K562 (cell line): Measurements from ENCODE around the gene CHST8. TPM values are rescaled to one million over a fixed set of nuclear protein-coding genes. Genes with fewer than 3 reads are reported as not detected.
A peak's percentile ranks its signal among the peaks of the same experiment; 100 is the strongest.

Experiments
- ATAC-seq: fragments of 200-7000 bp; cut with Tn5 transposase; 3 replicates; pipeline ENCODE4 v1.9.1; 2020; ENCODE audit warnings: moderate library complexity
- BruUV-seq: library from RNA; stranded (reverse); fragments of 400-500 nt; replicated peaks from 2 replicates; lab custom pipeline; 2021; lab: Mats Ljungman, UMichigan
- CTCF ChIA-PET: fragments of 300-600 bp; formaldehyde crosslinking; extraction: SDS; loops from one replicate; lab custom pipeline; 2021; ENCODE audit warnings: low intra/inter-chr PET ratio; lab: Yijun Ruan, JAX
- POLR2A ChIA-PET: fragments of 300-600, 350-650 bp; sonication (Branson Sonifier 250); formaldehyde crosslinking; extraction: SDS; loops from one replicate; lab custom pipeline; 2021; ENCODE audit warnings: antibody characterized with exemption, inconsistent platforms; lab: Yijun Ruan, JAX
- DNase-seq, 4 experiments: peaks; one replicate each; pipeline versions ENCODE4 v3.0.0 to v3.0.0-alpha.2; 2011 to 2018; ENCODE audit warnings: low spot score in 3 of 4, mixed read lengths in 3 of 4; ENCODE audit errors: extremely low read depth in 1 of 4
- FAIRE-seq: peaks from 2 replicates; lab custom pipeline; 2011; peaks lifted over from hg19 to GRCh38; lab: Jason Lieb, UNC
- H2AFZ ChIP-seq: 2 replicates; pipeline ENCODE4 v1.6.0; 2011; ENCODE audit warnings: low read depth, low read length, control low read depth, inconsistent platforms
- H3K27ac ChIP-seq: fragments of 200-600 bp; 3 replicates; pipeline ENCODE4 v1.8.0; 2011; ENCODE audit warnings: low read depth, mild to moderate bottlenecking, control low read depth, inconsistent platforms, low read length, moderate library complexity, mixed read lengths; ENCODE audit errors: extremely low read depth
- H3K27me3 ChIP-seq, 2 experiments: fragments of 300-600 bp in 1 of 2; 2 replicates in 1 of 2; 3 replicates in 1 of 2; pipeline versions ENCODE4 v1.6.0 to v1.8.0; 2011; ENCODE audit warnings: inconsistent platforms in 2 of 2, low read length in 2 of 2, mild to moderate bottlenecking in 1 of 2, mixed read lengths in 1 of 2, moderate library complexity in 1 of 2; ENCODE audit not compliant: control insufficient read depth in 2 of 2, insufficient read depth in 2 of 2
- H3K36me3 ChIP-seq: fragments of 300-600 bp; 3 replicates; pipeline ENCODE4 v1.8.0; 2011; ENCODE audit warnings: mild to moderate bottlenecking, low read length, inconsistent platforms; ENCODE audit not compliant: control insufficient read depth, insufficient read depth
- H3K4me1 ChIP-seq, 2 experiments: fragments of 200-600 bp in 1 of 2; replicated peaks in 1 of 2; 2 replicates in 1 of 2; 3 replicates in 1 of 2; pipeline versions ENCODE4 v1.5.1 to v1.8.0; 2011; ENCODE audit warnings: inconsistent platforms in 2 of 2, low read length in 2 of 2, mild to moderate bottlenecking in 1 of 2, mixed read lengths in 1 of 2, moderate library complexity in 1 of 2; ENCODE audit not compliant: control insufficient read depth in 2 of 2, insufficient read depth in 2 of 2
- H3K4me2 ChIP-seq: 2 replicates; pipeline ENCODE4 v1.6.1; 2011; ENCODE audit warnings: low read length, control low read depth, inconsistent platforms, mixed read lengths; ENCODE audit not compliant: insufficient read depth
- H3K4me3 ChIP-seq: fragments of 200-600 bp; sonication (generic), shearing (Covaris generic); 2 replicates; pipeline ENCODE4 v1.5.1; 2016; ENCODE audit warnings: control low read depth, inconsistent platforms
- H3K79me2 ChIP-seq: fragments of 200-600 bp; 3 replicates; pipeline ENCODE4 v1.8.0; 2011; ENCODE audit warnings: low read length, inconsistent platforms; ENCODE audit not compliant: control insufficient read depth, insufficient read depth
- H3K9ac ChIP-seq, 2 experiments: 2 replicates each; pipeline versions ENCODE4 v1.6.0 to v1.6.1; 2011; ENCODE audit warnings: low read depth in 2 of 2, low read length in 2 of 2, control low read depth in 1 of 2, inconsistent platforms in 1 of 2, mild to moderate bottlenecking in 1 of 2, mixed read lengths in 1 of 2; ENCODE audit not compliant: insufficient read depth in 1 of 2
- H3K9me1 ChIP-seq: one replicate; pipeline ENCODE4 v1.6.0; 2011; ENCODE audit warnings: inconsistent platforms, mild to moderate bottlenecking, low read length, moderate library complexity; ENCODE audit not compliant: control insufficient read depth, insufficient read depth
- H3K9me3 ChIP-seq: replicated peaks from 2 replicates; pipeline ENCODE4 v1.5.1; 2011; ENCODE audit warnings: low read depth, low read length, inconsistent platforms; ENCODE audit not compliant: control insufficient read depth, insufficient read depth
- H4K20me1 ChIP-seq: replicated peaks from 2 replicates; pipeline ENCODE4 v1.6.1; 2011; ENCODE audit warnings: low read length, inconsistent platforms, mixed read lengths; ENCODE audit not compliant: control insufficient read depth, insufficient read depth
- CBX3 ChIP-seq, 2 experiments: IDR thresholded peaks; 1 replicate in 1 of 2; 2 replicates in 1 of 2; pipeline ENCODE4 v1.6.1; 2012; ENCODE audit warnings: inconsistent platforms in 2 of 2, low read length in 2 of 2, borderline replicate concordance in 1 of 2, control low read depth in 1 of 2
- DDX20 ChIP-seq: fragments of 450-650 bp; IDR thresholded peaks from 2 replicates; pipeline ENCODE4 v1.6.1; 2016; ENCODE audit warnings: missing genetic modification characterization, low read depth, mild to moderate bottlenecking, missing compliant biosample characterization, moderate library complexity
- ESRRA ChIP-seq: fragments of 450-650 bp; IDR thresholded peaks from 2 replicates; pipeline ENCODE4 v1.6.1; 2014; ENCODE audit warnings: low read depth, mild to moderate bottlenecking, moderate library complexity, borderline replicate concordance
- GABPB1 ChIP-seq: sonication (generic); formaldehyde crosslinking; IDR thresholded peaks from 2 replicates; pipeline ENCODE4 v1.8.0; 2022; ENCODE audit warnings: mild to moderate bottlenecking, missing genetic modification reagents
- MAFF ChIP-seq: IDR thresholded peaks from 2 replicates; pipeline ENCODE4 v1.6.1; 2012; ENCODE audit warnings: low read length, improper control_type of control experiment
- NFXL1 ChIP-seq: fragments of 450-650 bp; formaldehyde crosslinking; IDR thresholded peaks from 2 replicates; pipeline ENCODE4 v1.4.0; 2021; ENCODE audit warnings: mild to moderate bottlenecking
- NRF1 ChIP-seq, 2 experiments: fragments of 450-650 bp; IDR thresholded peaks in 1 of 2; conservative IDR thresholded peaks in 1 of 2; 2 replicates each; pipeline ENCODE4 v1.6.1; 2014; ENCODE audit warnings: mild to moderate bottlenecking in 2 of 2
- RBFOX2 ChIP-seq: fragments of 200-400 bp; formaldehyde crosslinking; IDR thresholded peaks from 2 replicates; pipeline ENCODE4 v1.6.1; 2017; ENCODE audit warnings: low read depth, mild to moderate bottlenecking, low read length, moderate library complexity
- RERE ChIP-seq: sonication (generic); formaldehyde crosslinking; IDR thresholded peaks from 2 replicates; pipeline ENCODE4 v1.8.0; 2023; ENCODE audit warnings: missing genetic modification reagents, mild to moderate bottlenecking, borderline replicate concordance
- RUNX1 ChIP-seq: sonication (generic); IDR thresholded peaks from 2 replicates; pipeline ENCODE4 v1.6.1; 2016; ENCODE audit warnings: antibody characterized with exemption, low read depth
- THRAP3 ChIP-seq: fragments of 450-650 bp; IDR thresholded peaks from 2 replicates; pipeline ENCODE4 v1.6.1; 2016; ENCODE audit warnings: mild to moderate bottlenecking, inconsistent platforms, borderline replicate concordance
- ZBTB11 ChIP-seq, 3 experiments: fragments of 200-800 bp in 1 of 3; fragments of 250-450 bp in 1 of 3; fragments of 450-650 bp in 1 of 3; sonication (Bioruptor Pico) in 1 of 3; sonication (Bioruptor generic) in 1 of 3; formaldehyde crosslinking in 1 of 3; IDR thresholded peaks; 2 replicates each; pipeline versions ENCODE4 v1.6.1 to v1.8.0; 2016 to 2022; ENCODE audit warnings: mild to moderate bottlenecking in 2 of 3, missing genetic modification characterization in 2 of 3, missing compliant biosample characterization in 1 of 3, moderate library complexity in 1 of 3
- ZNF696 ChIP-seq: fragments of 250-450 bp; sonication (Bioruptor Pico); conservative IDR thresholded peaks from 2 replicates; pipeline ENCODE4 v1.4.0; 2020; ENCODE audit warnings: mild to moderate bottlenecking, moderate library complexity
- WGBS: fragments of 100-300 bp; shearing (Covaris generic); methylation state at CpG from one replicate; pipeline ENCODE4 v1.1.6; 2016; ENCODE audit warnings: low coverage, mixed read lengths; ENCODE audit not compliant: insufficient coverage; ENCODE audit errors: missing lambda C conversion rate; 5-methylcytosine and 5-hydroxymethylcytosine counted together
- in situ Hi-C: fragments of 300-500 bp; cut with MboI; formaldehyde crosslinking; loops from 4 replicates; pipeline ENCODE4 v1.15.0; 2018; ENCODE audit warnings: inconsistent platforms, mixed read lengths
- intact Hi-C: fragments of 100-400 bp; cut with micrococcal nuclease; formaldehyde crosslinking; loops from 2 replicates; pipeline ENCODE4 v1.14.2; 2022
- polyA plus RNA-seq, 8 experiments: library from polyadenylated mRNA; depleted of rRNA in 4 of 8; stranded (reverse) in 5 of 8; unstranded in 3 of 8; fragments of >200 nt; fragmentation: Nextera tagmentation in 2 of 8; fragmentation: Illumina TruSeq in 1 of 8; extraction: Ambion mirVana in 2 of 8; extraction: Trizol in 1 of 8; gene quantifications; 2 replicates each; pipeline versions ENCODE4 v1.2.1 to v1.2.3, GENCODE V29; 2011 to 2014; ENCODE audit warnings: inconsistent platforms in 1 of 8, missing spikeins in 1 of 8
- total RNA-seq, 7 experiments: library from RNA; depleted of rRNA in 6 of 7; stranded (reverse); fragments of >200 nt in 6 of 7; fragmentation: Illumina TruSeq in 2 of 7; extraction: Trizol in 2 of 7; gene quantifications; 2 replicates each; pipeline versions ENCODE4 v1.2.1 to v1.2.3, GENCODE V29; 2011 to 2021; ENCODE audit warnings: low replicate concordance in 1 of 7

The CHST8 gene
- total and polyA plus RNA-seq, 9 of the 15 experiments (the other 6 are each of a cell fraction or from before 2014, with no cell fraction given) = 0.11 TPM; not detected in 8

GRCh38 chr19:33810821-33811220 is 189.1 kb downstream of the CHST8 start:
- Histone ChIP-seq H3K27ac (no peak overlapping the region), H3K79me2 (no peaks in the 10 kb centered on the region; the same call in 2 of the 3 replicates), H2AFZ (no peak overlapping the region), H3K9ac (no peak overlapping the region), H3K36me3 (peaks cover 54% of the 10 kb centered on the region; the same call in 2 of the 3 replicates), H3K9me1 (no peaks in the 10 kb centered on the region), H3K4me3 (no peak overlapping the region), H3K9me3 (no peaks in the 10 kb centered on the region), H3K4me1 (peaks cover 0 to under 1% of the 10 kb centered on the region in 2 experiments; a peak in 2 of 5 replicates), H4K20me1 (no peaks in the 10 kb centered on the region), H3K27me3 (no peaks in the 10 kb centered on the region), H3K4me2 (no peak overlapping the region)
- in situ Hi-C loops = no loop called here
- intact Hi-C loops = no loop called here
- CTCF ChIA-PET = no interaction called here
- POLR2A ChIA-PET = interaction anchor here (0.6 kb wide), 1 partner anchor 437 kb away, joined by 3 read pairs; the partner anchor contains the start of gene CEBPG
- WGBS = 98% methylated on average over 4 of the region's 11 CpGs
- BruUV-seq = no TSS peak
- DNase-seq (peak in 1 of 4 experiments; percentile 13), ATAC-seq (no peak), FAIRE-seq (no peak)
- no peak for TF ChIP-seq CBX3 (IDR thresholded peaks at IDR 0.05; ENCODE audit: borderline replicate concordance in 1 of 2, low read length in 2 of 2)
- no peak for TF ChIP-seq MAFF
- TF ChIP-seq GABPB1 (CRISPR knock-in tag) = no peak
- TF ChIP-seq ZNF696 (CRISPR knock-in tag) = no peak
- no peak for TF ChIP-seq RERE (CRISPR knock-in tag)
- TF ChIP-seq NRF1 (conservative IDR thresholded peaks at IDR 0.05 in 1 of 2, IDR thresholded peaks at IDR 0.05 in 1 of 2) = no peak
- no peak for TF ChIP-seq NFXL1
- TF ChIP-seq RBFOX2 = no peak
- TF ChIP-seq ESRRA = no peak
- no peak for TF ChIP-seq RUNX1
- no peak for TF ChIP-seq ZBTB11 (CRISPR knock-in tag; IDR thresholded peaks at IDR 0.05)
- TF ChIP-seq DDX20 (tag) = no peak
- no peak for TF ChIP-seq THRAP3
